ENCODE measurements around the gene BCL3. TPM values are rescaled to one million over a fixed set of nuclear protein-coding genes. Genes with fewer than 3 reads are reported as not detected.

Gene BCL3
- polyA plus RNA-seq, 1 of the 3 experiments (the other 2 are of a cell fraction), result 19.2 TPM

DNA sequence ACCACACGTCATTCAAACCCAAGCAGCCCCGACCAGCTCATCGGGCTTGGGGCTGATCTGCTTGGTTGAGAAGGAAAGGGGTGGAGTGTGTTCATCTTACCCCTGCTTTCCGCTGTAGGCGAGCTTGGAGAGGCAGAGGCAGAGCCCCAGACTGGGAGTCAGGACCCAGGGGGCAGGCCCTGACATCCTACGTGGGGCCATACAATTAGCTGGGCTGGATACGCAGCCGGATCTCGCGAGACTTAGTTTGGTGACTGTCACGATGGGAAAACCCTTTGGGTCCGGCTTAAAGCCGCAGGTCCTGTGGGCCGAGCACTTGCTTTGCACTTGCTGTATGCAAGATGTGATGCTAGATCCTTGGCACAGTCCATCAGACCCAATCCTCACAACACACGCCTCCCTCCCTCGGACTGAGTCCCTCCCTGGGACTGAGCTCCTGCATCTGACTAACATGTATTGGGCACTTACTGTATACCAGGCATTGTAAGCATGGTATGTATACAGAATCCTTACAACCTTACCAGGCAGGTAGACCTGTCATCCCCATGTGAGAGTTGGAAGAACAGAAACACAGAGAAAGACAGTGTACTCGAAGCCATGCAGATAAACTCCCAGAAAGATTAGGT, 45.8 kb upstream of the BCL3 start:
- POLR2A ChIA-PET, result no interaction called here
- Histone ChIP-seq H3K9me3 (no peaks in the 10 kb centered on the region), H3K4me2 (no peak overlapping the region), H3K9ac (no peak overlapping the region), H3K9me2 (no peaks in the 10 kb centered on the region), H3F3A (replicated peaks; ENCODE audit: insufficient read depth) (peaks cover 6% of the 10 kb centered on the region), H4K20me1 (ENCODE audit: insufficient read depth) (no peaks in the 10 kb centered on the region), H2AFZ (ENCODE audit: low read depth) (no peak overlapping the region), H3K27me3 (ENCODE audit: insufficient read depth) (no peaks in the 10 kb centered on the region), H3K4me1 (ENCODE audit: control insufficient read depth in 1 of 2, insufficient read depth in 2 of 2, low read depth in 1 of 2, low read length in 1 of 2) (no peaks in the 10 kb centered on the region), H3K79me2 (ENCODE audit: insufficient read depth) (no peaks in the 10 kb centered on the region), H3K36me3 (replicated peaks in 1 of 2; ENCODE audit: control insufficient read depth in 1 of 2, insufficient read depth in 2 of 2, low read length in 1 of 2) (no peaks in the 10 kb centered on the region), H3K4me3 (ENCODE audit: low read depth in 2 of 2, low read length in 1 of 2) (no peak overlapping the region), H3K27ac (ENCODE audit: low read depth in 2 of 2, low read length in 1 of 2) (no peak overlapping the region)
- CTCF ChIA-PET, result interaction anchor here (1.2 to 3.5 kb wide), 5 partner anchors 12 to 132 kb away, joined by 3 to 13 read pairs (median 7); no protein-coding TSS in a partner anchor
- 77% methylated on average over 9 of the region's 17 CpGs for WGBS (ENCODE audit: low lambda C conversion rate)
- TF ChIP-seq, protein P1, sequence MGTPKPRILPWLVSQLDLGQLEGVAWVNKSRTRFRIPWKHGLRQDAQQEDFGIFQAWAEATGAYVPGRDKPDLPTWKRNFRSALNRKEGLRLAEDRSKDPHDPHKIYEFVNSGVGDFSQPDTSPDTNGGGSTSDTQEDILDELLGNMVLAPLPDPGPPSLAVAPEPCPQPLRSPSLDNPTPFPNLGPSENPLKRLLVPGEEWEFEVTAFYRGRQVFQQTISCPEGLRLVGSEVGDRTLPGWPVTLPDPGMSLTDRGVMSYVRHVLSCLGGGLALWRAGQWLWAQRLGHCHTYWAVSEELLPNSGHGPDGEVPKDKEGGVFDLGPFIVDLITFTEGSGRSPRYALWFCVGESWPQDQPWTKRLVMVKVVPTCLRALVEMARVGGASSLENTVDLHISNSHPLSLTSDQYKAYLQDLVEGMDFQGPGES (IDR thresholded peaks at IDR 0.05; ENCODE audit: low read depth, low read length), result no peak
- TF ChIP-seq SMC3 (IDR thresholded peaks at IDR 0.05; ENCODE audit: low read depth, low read length) (no peak), POLR2AphosphoS5 (IDR thresholded peaks at IDR 0.05; ENCODE audit: low read depth, low read length) (no peak), RAD21 (IDR thresholded peaks at IDR 0.05; ENCODE audit: low read length) (no peak), JUND (IDR thresholded peaks at IDR 0.05) (no peak)
- peak; percentile 52 for DNase-seq

DNA sequence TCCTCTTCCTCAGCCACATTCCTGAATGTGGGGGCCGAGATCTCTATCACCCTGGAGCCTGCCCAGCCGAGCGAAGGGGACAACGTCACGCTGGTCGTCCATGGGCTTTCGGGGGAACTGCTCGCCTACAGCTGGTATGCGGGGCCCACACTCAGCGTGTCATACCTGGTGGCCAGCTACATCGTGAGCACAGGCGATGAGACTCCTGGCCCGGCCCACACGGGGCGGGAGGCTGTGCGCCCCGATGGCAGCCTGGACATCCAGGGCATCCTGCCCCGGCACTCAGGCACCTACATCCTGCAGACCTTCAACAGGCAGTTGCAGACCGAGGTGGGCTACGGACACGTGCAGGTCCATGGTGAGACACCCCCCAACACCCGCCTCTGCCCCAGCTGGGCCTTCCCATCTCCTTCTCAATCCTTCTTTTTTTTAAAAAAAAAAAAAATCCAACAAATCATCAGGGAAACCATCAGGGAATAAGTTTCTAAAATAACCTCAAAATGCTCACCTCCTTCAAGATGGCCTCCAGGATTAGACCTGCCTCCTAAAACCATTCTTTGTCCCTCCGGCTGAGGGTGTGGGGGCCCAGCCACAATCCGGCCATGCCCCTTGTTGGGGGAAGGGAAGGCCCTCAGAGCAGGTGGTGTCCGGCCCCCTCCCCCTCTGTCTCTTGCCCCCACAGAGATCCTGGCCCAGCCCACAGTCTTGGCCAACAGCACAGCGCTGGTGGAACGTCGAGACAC, 45.0 kb upstream of the BCL3 start:
- no peaks in the 10 kb centered on the region for H3K9me3 ChIP-seq
- WGBS (ENCODE audit: low lambda C conversion rate), result 69% methylated on average over 24 of the region's 28 CpGs
- CTCF ChIA-PET, result interaction anchor here (0.8 to 3.5 kb wide), 4 partner anchors 15 to 132 kb away, joined by 4 to 13 read pairs (median 10); no protein-coding TSS in a partner anchor

DNA sequence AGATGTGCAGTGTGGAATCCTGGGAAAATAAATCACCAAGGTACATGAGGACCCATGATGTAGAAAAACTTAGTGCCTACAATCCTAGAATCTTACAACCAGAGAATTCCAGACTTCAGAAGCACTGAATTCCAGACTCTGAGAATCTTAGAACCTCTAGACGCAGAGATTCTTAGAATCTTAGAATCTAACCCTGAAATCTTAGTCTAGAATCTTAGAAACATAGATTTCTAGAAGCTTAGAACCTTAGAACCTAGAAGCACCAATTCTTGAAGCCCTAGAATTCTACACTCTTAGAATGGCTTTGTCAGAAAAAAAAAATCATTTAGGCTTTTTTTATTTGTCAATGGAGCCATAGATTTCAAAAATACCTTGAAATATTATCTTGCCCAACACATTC, 43.5 kb upstream of the BCL3 start:
- Histone ChIP-seq H3K9me3 (no peaks in the 10 kb centered on the region), H3K9ac (no peak overlapping the region), H3F3A (replicated peaks; ENCODE audit: insufficient read depth) (peaks cover 6% of the 10 kb centered on the region), H3K4me3 (ENCODE audit: low read depth in 2 of 2, low read length in 1 of 2) (no peak overlapping the region), H4K20me1 (ENCODE audit: insufficient read depth) (no peaks in the 10 kb centered on the region), H3K4me1 (ENCODE audit: control insufficient read depth in 1 of 2, insufficient read depth in 2 of 2, low read depth in 1 of 2, low read length in 1 of 2) (no peaks in the 10 kb centered on the region), H3K36me3 (replicated peaks in 1 of 2; ENCODE audit: control insufficient read depth in 1 of 2, insufficient read depth in 2 of 2, low read length in 1 of 2) (no peaks in the 10 kb centered on the region), H3K9me2 (no peaks in the 10 kb centered on the region), H2AFZ (ENCODE audit: low read depth) (no peak overlapping the region), H3K4me2 (no peak overlapping the region), H3K27ac (ENCODE audit: low read depth in 2 of 2, low read length in 1 of 2) (no peak overlapping the region), H3K79me2 (ENCODE audit: insufficient read depth) (no peaks in the 10 kb centered on the region), H3K27me3 (ENCODE audit: insufficient read depth) (no peaks in the 10 kb centered on the region)
- DNase-seq, result no peak
- WGBS (ENCODE audit: low lambda C conversion rate), result 64% methylated on average over 1 of the region's 1 CpG
- no peak for TF ChIP-seq GABPA (IDR thresholded peaks at IDR 0.05; ENCODE audit: low read depth)
- no peak for TF ChIP-seq EZH2phosphoT487 (IDR thresholded peaks at IDR 0.05; ENCODE audit: borderline replicate concordance, low read depth)
- TF ChIP-seq, protein P2, sequence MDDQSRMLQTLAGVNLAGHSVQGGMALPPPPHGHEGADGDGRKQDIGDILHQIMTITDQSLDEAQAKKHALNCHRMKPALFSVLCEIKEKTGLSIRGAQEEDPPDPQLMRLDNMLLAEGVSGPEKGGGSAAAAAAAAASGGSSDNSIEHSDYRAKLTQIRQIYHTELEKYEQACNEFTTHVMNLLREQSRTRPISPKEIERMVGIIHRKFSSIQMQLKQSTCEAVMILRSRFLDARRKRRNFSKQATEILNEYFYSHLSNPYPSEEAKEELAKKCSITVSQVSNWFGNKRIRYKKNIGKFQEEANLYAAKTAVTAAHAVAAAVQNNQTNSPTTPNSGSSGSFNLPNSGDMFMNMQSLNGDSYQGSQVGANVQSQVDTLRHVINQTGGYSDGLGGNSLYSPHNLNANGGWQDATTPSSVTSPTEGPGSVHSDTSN (IDR thresholded peaks at IDR 0.05), result no peak
- TF ChIP-seq FOXM1 (IDR thresholded peaks at IDR 0.05; ENCODE audit: low read depth), result no peak
- TF ChIP-seq, protein P3, sequence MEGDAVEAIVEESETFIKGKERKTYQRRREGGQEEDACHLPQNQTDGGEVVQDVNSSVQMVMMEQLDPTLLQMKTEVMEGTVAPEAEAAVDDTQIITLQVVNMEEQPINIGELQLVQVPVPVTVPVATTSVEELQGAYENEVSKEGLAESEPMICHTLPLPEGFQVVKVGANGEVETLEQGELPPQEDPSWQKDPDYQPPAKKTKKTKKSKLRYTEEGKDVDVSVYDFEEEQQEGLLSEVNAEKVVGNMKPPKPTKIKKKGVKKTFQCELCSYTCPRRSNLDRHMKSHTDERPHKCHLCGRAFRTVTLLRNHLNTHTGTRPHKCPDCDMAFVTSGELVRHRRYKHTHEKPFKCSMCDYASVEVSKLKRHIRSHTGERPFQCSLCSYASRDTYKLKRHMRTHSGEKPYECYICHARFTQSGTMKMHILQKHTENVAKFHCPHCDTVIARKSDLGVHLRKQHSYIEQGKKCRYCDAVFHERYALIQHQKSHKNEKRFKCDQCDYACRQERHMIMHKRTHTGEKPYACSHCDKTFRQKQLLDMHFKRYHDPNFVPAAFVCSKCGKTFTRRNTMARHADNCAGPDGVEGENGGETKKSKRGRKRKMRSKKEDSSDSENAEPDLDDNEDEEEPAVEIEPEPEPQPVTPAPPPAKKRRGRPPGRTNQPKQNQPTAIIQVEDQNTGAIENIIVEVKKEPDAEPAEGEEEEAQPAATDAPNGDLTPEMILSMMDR (IDR thresholded peaks at IDR 0.05), result no peak
- CTCF ChIA-PET, result interaction anchor here (0.6 to 1.7 kb wide), 5 partner anchors 15 to 281 kb away, joined by 3 to 8 read pairs (median 3); no protein-coding TSS in a partner anchor
- POLR2A ChIA-PET, result no interaction called here

More for the DNA sequence above, 45.0 kb upstream of the BCL3 start:
- DNase-seq, result no peak
- H3K36me3 ChIP-seq (replicated peaks in 1 of 2; ENCODE audit: control insufficient read depth in 1 of 2, insufficient read depth in 2 of 2, low read length in 1 of 2), result no peaks in the 10 kb centered on the region
- H3K27me3 ChIP-seq (ENCODE audit: insufficient read depth), result no peaks in the 10 kb centered on the region
- no peaks in the 10 kb centered on the region for H3K4me1 ChIP-seq (ENCODE audit: control insufficient read depth in 1 of 2, insufficient read depth in 2 of 2, low read depth in 1 of 2, low read length in 1 of 2)
- H3K79me2 ChIP-seq (ENCODE audit: insufficient read depth), result no peaks in the 10 kb centered on the region
- peaks cover 6% of the 10 kb centered on the region for H3F3A ChIP-seq (replicated peaks; ENCODE audit: insufficient read depth)
- no peaks in the 10 kb centered on the region for H3K9me2 ChIP-seq
- H3K27ac ChIP-seq (ENCODE audit: low read depth in 2 of 2, low read length in 1 of 2), result no peak overlapping the region
- H3K4me3 ChIP-seq (ENCODE audit: low read depth in 2 of 2, low read length in 1 of 2), result no peak overlapping the region
- H2AFZ ChIP-seq (ENCODE audit: low read depth), result no peak overlapping the region
- POLR2A ChIA-PET, result no interaction called here
- H3K4me2 ChIP-seq, result no peak overlapping the region
- H3K9ac ChIP-seq, result no peak overlapping the region
- H4K20me1 ChIP-seq (ENCODE audit: insufficient read depth), result no peaks in the 10 kb centered on the region
- no peak for TF ChIP-seq TAF1 (IDR thresholded peaks at IDR 0.05; ENCODE audit: borderline replicate concordance, low read depth, low read length)

Data from SK-N-SH (cell line).